ENCODE results near the gene HSPA12B. TPM values are rescaled to one million over a fixed set of nuclear protein-coding genes. Genes with fewer than 3 reads are reported as not detected.

The HSPA12B gene
- total RNA-seq, 1 experiment from 2014 or later: not detected

DNA sequence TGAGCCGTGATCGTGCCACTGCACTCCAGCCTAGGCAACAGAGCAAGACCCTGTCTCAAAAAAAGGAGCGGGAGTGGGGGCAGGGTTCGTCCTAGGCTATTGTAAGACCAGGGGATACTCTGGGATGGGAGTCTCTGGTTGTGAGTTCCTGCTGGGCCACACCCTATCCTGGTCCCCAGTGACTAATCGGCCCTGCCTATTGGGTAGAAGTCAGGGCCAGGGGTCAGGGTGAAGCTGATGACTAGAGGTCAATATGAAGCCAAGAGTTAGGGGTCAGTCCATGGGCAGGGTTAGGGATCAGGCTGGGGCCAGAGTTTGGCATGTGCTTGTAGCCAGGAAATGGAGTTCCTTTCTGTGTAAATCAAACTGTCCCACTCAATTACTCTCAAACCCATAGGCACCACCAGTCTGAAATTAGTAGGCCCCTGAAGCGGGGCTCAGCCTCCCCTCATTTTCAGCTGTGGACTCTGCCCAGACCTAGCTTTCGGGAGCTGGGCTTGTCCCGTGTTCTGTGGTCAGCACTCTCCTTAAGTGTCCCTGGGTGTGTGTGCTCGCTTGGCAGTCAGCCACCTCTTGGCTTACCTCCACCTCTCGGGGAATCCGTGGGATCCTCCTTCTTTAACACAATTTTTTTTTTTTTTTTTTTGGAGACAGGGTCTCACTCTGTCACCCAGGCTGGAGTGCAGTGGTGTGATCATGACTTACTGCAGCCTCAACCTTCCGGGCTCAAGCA lies 1.8 kb downstream of the HSPA12B start:
- Mint-ChIP-seq H3K27me3 (ENCODE audit: insufficient read depth, unreplicated experiment) (no peaks in the 10 kb centered on the region), H3K27ac (ENCODE audit: unreplicated experiment) (no peak overlapping the region), H3K4me3 (ENCODE audit: unreplicated experiment) (no peak overlapping the region), H3K4me1 (ENCODE audit: low read depth, unreplicated experiment) (peaks cover 19% of the 10 kb centered on the region), H3K9me3 (ENCODE audit: unreplicated experiment) (no peaks in the 10 kb centered on the region), H3K36me3 (ENCODE audit: insufficient read depth, unreplicated experiment) (peaks cover 5% of the 10 kb centered on the region)
- Histone ChIP-seq H3K27me3 (replicated peaks; ENCODE audit: control insufficient read depth, insufficient read depth, low read length) (no peaks in the 10 kb centered on the region), H3K4me3 (ENCODE audit: low read depth, low read length) (no peak overlapping the region), H3K9me3 (no peaks in the 10 kb centered on the region), H3K4me1 (peaks cover 8% of the 10 kb centered on the region), H3K36me3 (ENCODE audit: control insufficient read depth, insufficient read depth, low read length) (no peaks in the 10 kb centered on the region)
- CTCF ChIA-PET: no interaction called here
- POLR2A ChIA-PET: no interaction called here
- BruUV-seq (replicated peaks): no TSS peak
- no peak for DNase-seq
- TF ChIP-seq, protein P1, sequence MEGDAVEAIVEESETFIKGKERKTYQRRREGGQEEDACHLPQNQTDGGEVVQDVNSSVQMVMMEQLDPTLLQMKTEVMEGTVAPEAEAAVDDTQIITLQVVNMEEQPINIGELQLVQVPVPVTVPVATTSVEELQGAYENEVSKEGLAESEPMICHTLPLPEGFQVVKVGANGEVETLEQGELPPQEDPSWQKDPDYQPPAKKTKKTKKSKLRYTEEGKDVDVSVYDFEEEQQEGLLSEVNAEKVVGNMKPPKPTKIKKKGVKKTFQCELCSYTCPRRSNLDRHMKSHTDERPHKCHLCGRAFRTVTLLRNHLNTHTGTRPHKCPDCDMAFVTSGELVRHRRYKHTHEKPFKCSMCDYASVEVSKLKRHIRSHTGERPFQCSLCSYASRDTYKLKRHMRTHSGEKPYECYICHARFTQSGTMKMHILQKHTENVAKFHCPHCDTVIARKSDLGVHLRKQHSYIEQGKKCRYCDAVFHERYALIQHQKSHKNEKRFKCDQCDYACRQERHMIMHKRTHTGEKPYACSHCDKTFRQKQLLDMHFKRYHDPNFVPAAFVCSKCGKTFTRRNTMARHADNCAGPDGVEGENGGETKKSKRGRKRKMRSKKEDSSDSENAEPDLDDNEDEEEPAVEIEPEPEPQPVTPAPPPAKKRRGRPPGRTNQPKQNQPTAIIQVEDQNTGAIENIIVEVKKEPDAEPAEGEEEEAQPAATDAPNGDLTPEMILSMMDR (IDR thresholded peaks at IDR 0.05; ENCODE audit: insufficient read depth in 1 of 2, low read depth in 1 of 2, low read length in 1 of 2, severe bottlenecking in 1 of 2, unreplicated experiment in 1 of 2): no peak
- intact Hi-C loops (cut with micrococcal nuclease; ENCODE audit: unreplicated experiment): no loop called here

DNA sequence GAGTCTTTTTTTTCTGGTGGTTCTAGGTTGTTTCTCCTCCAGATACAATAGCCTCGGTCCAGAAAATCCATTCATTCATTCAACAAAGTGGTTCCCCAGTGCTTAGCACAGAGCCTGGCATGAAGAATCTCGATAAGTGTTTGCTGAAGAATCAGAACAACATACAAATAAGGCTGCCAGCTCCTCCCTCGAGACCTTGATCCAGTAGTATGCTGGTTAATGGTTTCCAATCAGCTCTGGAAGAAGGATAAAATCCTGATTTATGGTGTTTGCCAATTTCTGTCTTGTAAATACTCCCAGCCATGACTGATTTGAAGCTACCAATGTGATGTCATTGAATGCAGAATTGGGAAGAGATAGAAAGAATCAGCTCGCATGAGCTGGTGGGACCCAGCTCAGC lies 3.3 kb downstream of the HSPA12B start:
- Histone ChIP-seq H3K27me3 (replicated peaks; ENCODE audit: control insufficient read depth, insufficient read depth, low read length) (no peaks in the 10 kb centered on the region), H3K4me3 (ENCODE audit: low read depth, low read length) (no peak overlapping the region), H3K36me3 (ENCODE audit: control insufficient read depth, insufficient read depth, low read length) (no peaks in the 10 kb centered on the region), H3K4me1 (peaks cover 8% of the 10 kb centered on the region), H3K9me3 (no peaks in the 10 kb centered on the region)
- Mint-ChIP-seq H3K4me3 (ENCODE audit: unreplicated experiment) (no peak overlapping the region), H3K4me1 (ENCODE audit: low read depth, unreplicated experiment) (peaks cover 19% of the 10 kb centered on the region), H3K27ac (ENCODE audit: unreplicated experiment) (no peak overlapping the region), H3K36me3 (ENCODE audit: insufficient read depth, unreplicated experiment) (no peaks in the 10 kb centered on the region), H3K9me3 (ENCODE audit: unreplicated experiment) (no peaks in the 10 kb centered on the region), H3K27me3 (ENCODE audit: insufficient read depth, unreplicated experiment) (no peaks in the 10 kb centered on the region)
- DNase-seq: no peak
- intact Hi-C loops (cut with micrococcal nuclease; ENCODE audit: unreplicated experiment): no loop called here
- ChIA-PET POLR2A (no interaction called here), CTCF (interaction anchor here (0.5 to 2.0 kb wide), 3 partner anchors 19 to 32 kb away, joined by 3 to 7 read pairs (median 5); partner anchors contain the start of gene ADISSP)
- no TSS peak for BruUV-seq (replicated peaks)
- TF ChIP-seq, protein P1 (IDR thresholded peaks at IDR 0.05; ENCODE audit: insufficient read depth in 1 of 2, low read depth in 1 of 2, low read length in 1 of 2, severe bottlenecking in 1 of 2, unreplicated experiment in 1 of 2): no peak

DNA sequence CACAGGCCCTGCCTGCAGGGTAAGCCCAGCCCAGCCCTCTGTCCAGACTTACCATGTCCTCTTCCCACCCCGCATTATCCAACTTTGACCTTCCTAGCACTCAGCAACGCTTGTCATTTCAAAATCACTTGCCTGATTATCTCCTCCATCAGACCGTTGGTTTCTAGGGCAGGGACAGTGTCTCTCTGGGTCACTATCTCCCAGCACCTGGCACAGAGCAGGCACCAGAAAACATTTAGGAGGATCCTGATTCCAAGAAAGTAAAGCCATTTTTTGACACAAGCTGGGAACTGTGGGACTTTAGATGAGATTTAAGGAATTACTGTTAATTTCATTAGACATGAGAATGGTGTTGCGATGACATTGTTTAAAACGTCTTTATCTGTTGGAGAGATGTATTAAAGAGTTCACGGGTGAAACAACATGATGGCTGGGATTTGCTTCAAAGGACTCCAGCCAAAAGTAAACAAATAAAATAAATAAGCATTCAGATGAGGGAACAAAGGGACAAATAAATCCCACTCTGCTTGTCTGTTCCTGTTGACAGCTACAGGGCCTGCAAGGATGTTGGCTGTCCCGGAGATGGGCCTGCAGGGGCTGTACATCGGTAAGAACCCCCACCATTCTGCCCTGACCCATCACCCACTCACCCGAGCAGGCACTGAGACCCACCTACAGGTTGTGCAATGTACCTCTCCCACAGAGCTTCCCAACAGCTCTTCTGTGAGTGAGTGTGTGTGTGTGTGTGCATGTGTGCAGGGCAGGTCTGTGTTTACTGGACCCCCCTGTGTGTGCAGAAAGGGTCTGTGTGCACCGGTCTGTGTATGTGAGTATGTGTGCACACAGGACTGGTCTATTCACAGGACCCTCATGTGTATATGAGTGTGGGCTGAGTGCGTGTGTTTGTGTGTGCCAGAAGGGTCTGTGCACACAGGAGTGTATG lies 5.9 kb downstream of the HSPA12B start:
- CTCF ChIA-PET: interaction anchor here (0.6 to 1.0 kb wide), 2 partner anchors 11 to 261 kb away, joined by 3 to 7 read pairs; no protein-coding TSS in a partner anchor

More for the DNA sequence above, 5.9 kb downstream of the HSPA12B start:
- no peak overlapping the region for H3K4me3 ChIP-seq (ENCODE audit: low read depth, low read length)
- Mint-ChIP-seq H3K4me3 (ENCODE audit: unreplicated experiment) (no peak overlapping the region), H3K4me1 (ENCODE audit: low read depth, unreplicated experiment) (peaks cover 19% of the 10 kb centered on the region), H3K27me3 (ENCODE audit: insufficient read depth, unreplicated experiment) (no peaks in the 10 kb centered on the region), H3K27ac (ENCODE audit: unreplicated experiment) (no peak overlapping the region), H3K9me3 (ENCODE audit: unreplicated experiment) (no peaks in the 10 kb centered on the region), H3K36me3 (ENCODE audit: insufficient read depth, unreplicated experiment) (no peaks in the 10 kb centered on the region)
- no TSS peak for BruUV-seq (replicated peaks)
- POLR2A ChIA-PET: no interaction called here
- H3K9me3 ChIP-seq: no peaks in the 10 kb centered on the region
- intact Hi-C loops (cut with micrococcal nuclease; ENCODE audit: unreplicated experiment): no loop called here
- H3K36me3 ChIP-seq (ENCODE audit: control insufficient read depth, insufficient read depth, low read length): no peaks in the 10 kb centered on the region
- H3K4me1 ChIP-seq: peaks cover 8% of the 10 kb centered on the region
- TF ChIP-seq, protein P1 (IDR thresholded peaks at IDR 0.05; ENCODE audit: insufficient read depth in 1 of 2, low read depth in 1 of 2, low read length in 1 of 2, severe bottlenecking in 1 of 2, unreplicated experiment in 1 of 2): no peak
- no peak for DNase-seq
- no peaks in the 10 kb centered on the region for H3K27me3 ChIP-seq (replicated peaks; ENCODE audit: control insufficient read depth, insufficient read depth, low read length)

Data from Caco-2 (cell line).